ENCODE measurements around the gene DNAJA3. TPM values are rescaled to one million over a fixed set of nuclear protein-coding genes. Genes with fewer than 3 reads are reported as not detected.

Gene DNAJA3
- total RNA-seq, 1 experiment from 2014 or later, result 58.9 TPM

DNA sequence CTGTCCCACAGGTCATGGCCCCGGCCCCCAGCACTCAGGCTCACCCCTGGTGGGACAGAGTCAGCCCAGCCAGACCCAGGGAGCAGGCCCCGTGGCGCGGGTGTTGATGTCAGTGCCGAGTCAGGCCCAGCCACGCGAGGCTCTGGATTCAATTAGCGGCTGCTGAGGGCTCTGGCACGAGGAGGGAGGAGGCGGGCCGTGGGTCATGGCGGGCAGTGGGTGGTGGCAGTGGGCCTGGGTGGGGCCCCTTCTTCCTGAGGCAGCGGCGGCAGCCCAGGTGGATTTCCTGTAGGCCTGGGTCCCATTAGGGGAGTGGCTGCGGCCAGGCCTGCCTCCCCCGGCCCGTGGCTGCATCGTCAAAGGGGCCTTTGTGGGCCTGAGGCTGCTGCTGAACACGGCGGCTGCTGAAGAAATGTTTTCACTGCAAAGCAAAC, 41.1 kb upstream of the DNAJA3 start:
- ChIA-PET POLR2A (ENCODE audit: unreplicated experiment) (interaction anchor here (0.6 kb wide), 1 partner anchor 95 kb away, joined by 6 read pairs; no protein-coding TSS in a partner anchor), CTCF (no interaction called here)
- DNase-seq, result no peak
- H3K4me1 ChIP-seq (replicated peaks; ENCODE audit: insufficient read depth), result peaks cover 8% of the 10 kb centered on the region; the same call in 1 of the 2 replicates
- no peak for TF ChIP-seq EZH2 (IDR thresholded peaks at IDR 0.05; ENCODE audit: low read depth)
- TF ChIP-seq, protein P1, sequence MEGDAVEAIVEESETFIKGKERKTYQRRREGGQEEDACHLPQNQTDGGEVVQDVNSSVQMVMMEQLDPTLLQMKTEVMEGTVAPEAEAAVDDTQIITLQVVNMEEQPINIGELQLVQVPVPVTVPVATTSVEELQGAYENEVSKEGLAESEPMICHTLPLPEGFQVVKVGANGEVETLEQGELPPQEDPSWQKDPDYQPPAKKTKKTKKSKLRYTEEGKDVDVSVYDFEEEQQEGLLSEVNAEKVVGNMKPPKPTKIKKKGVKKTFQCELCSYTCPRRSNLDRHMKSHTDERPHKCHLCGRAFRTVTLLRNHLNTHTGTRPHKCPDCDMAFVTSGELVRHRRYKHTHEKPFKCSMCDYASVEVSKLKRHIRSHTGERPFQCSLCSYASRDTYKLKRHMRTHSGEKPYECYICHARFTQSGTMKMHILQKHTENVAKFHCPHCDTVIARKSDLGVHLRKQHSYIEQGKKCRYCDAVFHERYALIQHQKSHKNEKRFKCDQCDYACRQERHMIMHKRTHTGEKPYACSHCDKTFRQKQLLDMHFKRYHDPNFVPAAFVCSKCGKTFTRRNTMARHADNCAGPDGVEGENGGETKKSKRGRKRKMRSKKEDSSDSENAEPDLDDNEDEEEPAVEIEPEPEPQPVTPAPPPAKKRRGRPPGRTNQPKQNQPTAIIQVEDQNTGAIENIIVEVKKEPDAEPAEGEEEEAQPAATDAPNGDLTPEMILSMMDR (conservative IDR thresholded peaks at IDR 0.05), result no peak
- no peak overlapping the region for H3K27ac ChIP-seq
- no peaks in the 10 kb centered on the region for H3K36me3 ChIP-seq (ENCODE audit: low read depth)
- no peak overlapping the region for H2AFZ ChIP-seq
- H3F3A ChIP-seq (ENCODE audit: insufficient read depth, low read depth), result no peaks in the 10 kb centered on the region
- intact Hi-C loops (cut with micrococcal nuclease; ENCODE audit: unreplicated experiment), result no loop called here
- no peaks in the 10 kb centered on the region for H4K20me1 ChIP-seq (ENCODE audit: insufficient read depth)
- no TSS peak for BruUV-seq (replicated peaks)
- no peaks in the 10 kb centered on the region for H3K27me3 ChIP-seq (ENCODE audit: insufficient read depth, low read depth)
- H3K9me2 ChIP-seq (ENCODE audit: insufficient read depth), result no peaks in the 10 kb centered on the region
- H3K4me2 ChIP-seq, result no peak overlapping the region
- H3K79me2 ChIP-seq (ENCODE audit: low read depth), result no peaks in the 10 kb centered on the region
- H3K9me3 ChIP-seq (ENCODE audit: insufficient read depth, low read depth), result no peaks in the 10 kb centered on the region
- no peak overlapping the region for H3K4me3 ChIP-seq

DNA sequence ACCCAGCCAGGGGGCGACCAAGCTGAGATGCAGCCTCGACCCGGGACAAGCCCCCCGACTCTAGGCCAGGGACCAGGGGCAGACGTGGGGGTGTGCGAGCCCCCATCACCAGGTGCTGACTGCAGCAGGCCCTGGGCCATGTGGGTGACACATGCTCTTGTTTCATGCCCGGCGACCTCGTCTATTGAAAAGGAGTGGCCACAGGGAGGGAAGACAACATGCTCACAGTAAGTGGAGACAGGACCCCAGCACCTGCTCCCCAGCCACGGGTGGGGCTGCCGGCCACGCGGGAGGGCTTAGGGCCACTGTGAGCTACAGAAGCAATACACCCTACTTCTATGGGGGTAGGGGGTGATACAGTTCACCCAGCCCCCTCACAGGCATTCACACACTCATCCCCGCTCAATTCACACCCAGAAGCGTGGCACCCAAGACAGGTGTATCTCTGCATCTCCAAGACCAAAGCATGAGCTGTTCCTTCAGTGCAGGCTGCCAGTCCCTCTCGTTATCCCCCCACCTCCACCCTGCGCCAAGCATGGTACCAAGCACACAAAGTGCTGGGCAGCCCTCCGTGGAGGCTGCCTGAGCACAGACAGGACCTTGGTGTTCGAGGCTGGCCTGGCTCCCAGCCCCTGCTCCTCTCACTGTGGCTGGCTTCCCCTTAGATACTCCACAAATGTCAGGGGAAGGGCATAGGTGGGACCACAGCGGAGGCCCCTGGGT, 40.4 kb upstream of the DNAJA3 start:
- Histone ChIP-seq H3F3A (ENCODE audit: insufficient read depth, low read depth) (no peaks in the 10 kb centered on the region), H3K36me3 (ENCODE audit: low read depth) (no peaks in the 10 kb centered on the region), H3K4me3 (no peak overlapping the region), H2AFZ (no peak overlapping the region), H3K9me3 (ENCODE audit: insufficient read depth, low read depth) (no peaks in the 10 kb centered on the region), H3K79me2 (ENCODE audit: low read depth) (no peaks in the 10 kb centered on the region), H3K4me1 (replicated peaks; ENCODE audit: insufficient read depth) (peaks cover 8% of the 10 kb centered on the region; the same call in 1 of the 2 replicates), H3K27ac (no peak overlapping the region), H3K4me2 (no peak overlapping the region), H4K20me1 (ENCODE audit: insufficient read depth) (no peaks in the 10 kb centered on the region), H3K27me3 (ENCODE audit: insufficient read depth, low read depth) (no peaks in the 10 kb centered on the region), H3K9me2 (ENCODE audit: insufficient read depth) (no peaks in the 10 kb centered on the region)
- DNase-seq, result no peak
- ChIA-PET POLR2A (ENCODE audit: unreplicated experiment) (interaction anchor here (0.6 kb wide), 1 partner anchor 231 kb away, joined by 11 read pairs; no protein-coding TSS in a partner anchor), CTCF (interaction anchor here (0.6 kb wide), 1 partner anchor 131 kb away, joined by 3 read pairs; no protein-coding TSS in a partner anchor)
- TF ChIP-seq EZH2 (IDR thresholded peaks at IDR 0.05; ENCODE audit: low read depth), result no peak
- TF ChIP-seq, protein P1 (conservative IDR thresholded peaks at IDR 0.05), result no peak
- intact Hi-C loops (cut with micrococcal nuclease; ENCODE audit: unreplicated experiment), result no loop called here
- no TSS peak for BruUV-seq (replicated peaks)

DNA sequence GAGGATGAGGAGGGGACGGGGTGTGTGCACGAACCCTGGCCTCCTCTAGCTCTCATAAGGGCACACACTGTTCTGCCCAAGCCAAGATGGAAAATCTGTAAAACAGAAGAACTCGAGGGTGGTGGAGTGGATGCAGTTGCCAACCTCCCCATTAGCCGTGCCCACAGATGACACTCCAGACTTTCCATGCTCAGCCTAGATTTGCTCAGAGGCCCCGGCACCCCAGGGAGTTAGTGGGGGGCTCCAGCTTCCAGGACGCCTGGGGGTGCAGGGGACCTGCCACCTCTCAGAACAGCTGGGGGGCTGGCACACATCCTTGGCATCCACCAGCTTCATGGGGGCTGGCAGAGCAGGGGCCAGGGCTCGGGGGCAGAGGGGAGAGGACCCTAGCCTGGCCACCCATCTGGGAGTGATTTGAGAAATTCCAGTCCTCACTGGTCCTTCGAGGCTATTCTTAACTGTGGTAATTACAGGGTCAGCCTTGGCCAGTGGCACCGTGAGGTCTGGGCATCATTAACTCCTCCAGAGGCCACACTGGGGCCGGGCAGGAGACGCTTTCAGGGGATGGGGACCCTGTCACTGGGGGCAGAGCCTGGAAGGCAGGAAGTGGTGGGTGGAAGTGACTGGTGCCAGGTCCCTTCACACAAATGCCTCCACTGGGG, 39.7 kb upstream of the DNAJA3 start:
- no peaks in the 10 kb centered on the region for H3K36me3 ChIP-seq (ENCODE audit: low read depth)
- BruUV-seq (replicated peaks), result no TSS peak
- no peaks in the 10 kb centered on the region for H3F3A ChIP-seq (ENCODE audit: insufficient read depth, low read depth)
- H3K27me3 ChIP-seq (ENCODE audit: insufficient read depth, low read depth), result no peaks in the 10 kb centered on the region
- no peaks in the 10 kb centered on the region for H4K20me1 ChIP-seq (ENCODE audit: insufficient read depth)
- TF ChIP-seq, protein P1 (conservative IDR thresholded peaks at IDR 0.05), result no peak
- TF ChIP-seq EZH2 (IDR thresholded peaks at IDR 0.05; ENCODE audit: low read depth), result no peak
- H3K4me3 ChIP-seq, result no peak overlapping the region
- ChIA-PET CTCF (interaction anchor here (0.6 kb wide), 1 partner anchor 132 kb away, joined by 3 read pairs; no protein-coding TSS in a partner anchor), POLR2A (ENCODE audit: unreplicated experiment) (interaction anchor here (0.6 kb wide), 1 partner anchor 230 kb away, joined by 11 read pairs; no protein-coding TSS in a partner anchor)
- no peak overlapping the region for H3K27ac ChIP-seq
- no peaks in the 10 kb centered on the region for H3K9me3 ChIP-seq (ENCODE audit: insufficient read depth, low read depth)
- H2AFZ ChIP-seq, result no peak overlapping the region
- intact Hi-C loops (cut with micrococcal nuclease; ENCODE audit: unreplicated experiment), result no loop called here
- H3K9me2 ChIP-seq (ENCODE audit: insufficient read depth), result no peaks in the 10 kb centered on the region
- no peaks in the 10 kb centered on the region for H3K79me2 ChIP-seq (ENCODE audit: low read depth)
- peaks cover 8% of the 10 kb centered on the region; the same call in 1 of the 2 replicates for H3K4me1 ChIP-seq (replicated peaks; ENCODE audit: insufficient read depth)
- DNase-seq, result no peak
- H3K4me2 ChIP-seq, result no peak overlapping the region
